H1 (cell line): ENCODE results near the gene HSPBP1. TPM values are rescaled to one million over a fixed set of nuclear protein-coding genes. Genes with fewer than 3 reads are reported as not detected.

Experiments used
- BCL11A ChIP-seq, 2 experiments: IDR thresholded peaks; one replicate each; pipeline ENCODE4 v1.6.1; 2011; ENCODE audit warnings: low read depth in 2 of 2, low read length in 2 of 2, mild to moderate bottlenecking in 2 of 2
- CHD2 ChIP-seq: IDR thresholded peaks from 2 replicates; pipeline ENCODE4 v1.6.1; 2012; ENCODE audit warnings: low read length, improper control_type of control experiment
- PHF8 ChIP-seq: fragments of 200-600 bp; sonication (generic); conservative IDR thresholded peaks from 2 replicates; pipeline ENCODE4 v1.7.1; 2012; ENCODE audit warnings: low read depth, mild to moderate bottlenecking, inconsistent platforms, low read length, moderate library complexity
- POLR2A ChIP-seq, 2 experiments: IDR thresholded peaks; 1 replicate in 1 of 2; 2 replicates in 1 of 2; pipeline ENCODE4 v1.6.1; 2011; ENCODE audit warnings: low read depth in 2 of 2, low read length in 2 of 2, mild to moderate bottlenecking in 2 of 2; ENCODE audit errors: control extremely low read depth in 1 of 2
- RNF2 ChIP-seq: fragments of 200-900, 300-1000 bp; sonication (generic); IDR thresholded peaks from 2 replicates; pipeline ENCODE4 v1.7.1; 2016; ENCODE audit warnings: borderline replicate concordance, low read depth, mild to moderate bottlenecking, antibody characterized with exemption, low read length; ENCODE audit not compliant: poor library complexity, severe bottlenecking; ENCODE audit errors: missing control alignments
- SP2 ChIP-seq: IDR thresholded peaks from 2 replicates; pipeline ENCODE4 v1.6.1; 2012; ENCODE audit warnings: mild to moderate bottlenecking, low read length, inconsistent platforms
- TAF7 ChIP-seq: optimal IDR thresholded peaks from 2 replicates; pipeline ENCODE3; 2011; ENCODE audit warnings: low read depth, mild to moderate bottlenecking, inconsistent platforms, low read length, moderate library complexity, borderline replicate concordance
- TBP ChIP-seq: IDR thresholded peaks from 2 replicates; pipeline ENCODE4 v1.6.1; 2011; ENCODE audit warnings: low read depth, low read length, improper control_type of control experiment
- polyA plus RNA-seq, 7 experiments: library from polyadenylated mRNA; depleted of rRNA in 3 of 7; stranded (reverse) in 5 of 7; unstranded in 2 of 7; fragments of >200 nt in 5 of 7; fragments of 200-250 nt in 2 of 7; gene quantifications; 1 replicate in 5 of 7; 2 replicates in 1 of 7; 4 replicates in 1 of 7; pipeline versions ENCODE4 v1.2.1 to v1.2.3, GENCODE V29; 2011 to 2013; ENCODE audit warnings: missing spikeins in 2 of 7, mixed read lengths in 2 of 7
- total RNA-seq: library from RNA; stranded (reverse); fragmentation: NEBNext Ultra II Directional; extraction: Animal tissue kit (Norgen Biotek cat#: 25700); gene quantifications from 2 replicates; pipeline ENCODE4 v1.2.1, GENCODE V29; 2021

The HSPBP1 gene
- total and polyA plus RNA-seq, 2 of the 8 experiments (the other 6 are each of a cell fraction or from before 2014, with no cell fraction given) = 63.4 to 100 TPM

- TF ChIP-seq BCL11A (IDR thresholded peaks at IDR 0.05; ENCODE audit: low read depth in 2 of 2, low read length in 2 of 2) (no peak), PHF8 (no peak), RNF2 (no peak), SP2 (no peak), CHD2 (no peak), POLR2A (IDR thresholded peaks at IDR 0.05; ENCODE audit: control extremely low read depth in 1 of 2, low read depth in 2 of 2, low read length in 2 of 2) (no peak), TBP (no peak), TAF7 (no peak)
Measured at GRCh38 chr19:55305983-55306562, 26.2 kb upstream of the HSPBP1 start (continued).
